Nephron (organoid): Measurements from ENCODE around the gene MAPKAP1.

Experiments used
- H3K27ac Mint-ChIP-seq, 3 experiments: 2 replicates each; pipeline ENCODE4 v1.8.0; 2020; ENCODE audit warnings: mixed read lengths in 3 of 3, mild to moderate bottlenecking in 2 of 3, moderate library complexity in 1 of 3
- H3K27me3 Mint-ChIP-seq: 2 replicates; pipeline ENCODE4 v1.8.0; 2021; ENCODE audit warnings: low read depth, mild to moderate bottlenecking, moderate library complexity, mixed read lengths
- H3K36me3 Mint-ChIP-seq: 2 replicates; pipeline ENCODE4 v1.8.0; 2020; ENCODE audit warnings: low read depth, mixed read lengths
- H3K4me1 Mint-ChIP-seq: 2 replicates; pipeline ENCODE4 v1.8.0; 2020; ENCODE audit warnings: mixed read lengths
- H3K4me3 Mint-ChIP-seq, 3 experiments: 2 replicates each; pipeline ENCODE4 v1.8.0; 2020; ENCODE audit warnings: mild to moderate bottlenecking in 3 of 3, mixed read lengths in 3 of 3, moderate library complexity in 2 of 3
- H3K9me3 Mint-ChIP-seq: 2 replicates; pipeline ENCODE4 v1.8.0; 2020; ENCODE audit warnings: mixed read lengths
- CTCF ChIP-seq, 3 experiments: fragments of 200-600 bp; sonication (generic); IDR thresholded peaks; one replicate each; pipeline ENCODE4 v1.5.0; 2021; ENCODE audit warnings: antibody characterized with exemption in 3 of 3; ENCODE audit not compliant: unreplicated experiment in 3 of 3

Gene MAPKAP1

GRCh38 chr9:125750627-125751011 lies 43.6 kb upstream of the MAPKAP1 start:
- Mint-ChIP-seq H3K4me1 (peaks cover 35% of the 10 kb centered on the region), H3K27ac (peak overlapping the region; percentile 47 to 91 (median 68)), H3K4me3 (peak overlapping the region; percentile 89 to 98 (median 92)), H3K9me3 (no peaks in the 10 kb centered on the region), H3K27me3 (peaks cover 45% of the 10 kb centered on the region), H3K36me3 (peaks cover 20% of the 10 kb centered on the region)
- TF ChIP-seq CTCF (IDR thresholded peaks at IDR 0.05; ENCODE audit: unreplicated experiment in 3 of 3) = no peak

- Mint-ChIP-seq H3K9me3 (no peaks in the 10 kb centered on the region), H3K27ac (peak overlapping the region; percentile 47 to 91 (median 68)), H3K27me3 (peaks cover 43% of the 10 kb centered on the region), H3K4me3 (peak overlapping the region; percentile 89 to 98 (median 92)), H3K36me3 (peaks cover 17% of the 10 kb centered on the region), H3K4me1 (peaks cover 40% of the 10 kb centered on the region)
- TF ChIP-seq CTCF (IDR thresholded peaks at IDR 0.05; ENCODE audit: unreplicated experiment in 3 of 3) = no peak
Measured at GRCh38 chr9:125749951-125750626, 43.1 kb upstream of the MAPKAP1 start.

GRCh38 chr9:125749287-125749935 lies 42.4 kb upstream of the MAPKAP1 start:
- H3K4me3 Mint-ChIP-seq = peak overlapping the region; percentile 89 to 98 (median 92)
- peaks cover 45% of the 10 kb centered on the region for H3K4me1 Mint-ChIP-seq
- H3K27me3 Mint-ChIP-seq = peaks cover 46% of the 10 kb centered on the region
- TF ChIP-seq CTCF (IDR thresholded peaks at IDR 0.05; ENCODE audit: unreplicated experiment in 3 of 3) = no peak
- no peaks in the 10 kb centered on the region for H3K9me3 Mint-ChIP-seq
- H3K36me3 Mint-ChIP-seq = peaks cover 17% of the 10 kb centered on the region
- H3K27ac Mint-ChIP-seq = peak overlapping the region; percentile 47 to 91 (median 68)

- peak overlapping the region; percentile 47 to 98 (median 91) for H3K27ac Mint-ChIP-seq
Measured at GRCh38 chr9:125748446-125749099, 41.6 kb upstream of the MAPKAP1 start.

GRCh38 chr9:125747765-125748445 lies 40.9 kb upstream of the MAPKAP1 start:
- H3K36me3 Mint-ChIP-seq = peaks cover 17% of the 10 kb centered on the region
- H3K9me3 Mint-ChIP-seq = no peaks in the 10 kb centered on the region
- TF ChIP-seq CTCF (IDR thresholded peaks at IDR 0.05; ENCODE audit: unreplicated experiment in 3 of 3) = no peak
- H3K27me3 Mint-ChIP-seq = peaks cover 40% of the 10 kb centered on the region
- H3K4me1 Mint-ChIP-seq = peaks cover 45% of the 10 kb centered on the region
- peak overlapping the region; percentile 47 to 98 (median 91) for H3K27ac Mint-ChIP-seq
- H3K4me3 Mint-ChIP-seq = peak overlapping the region; percentile 89 to 98 (median 92)

More at GRCh38 chr9:125748446-125749099, 41.6 kb upstream of the MAPKAP1 start:
- H3K9me3 Mint-ChIP-seq = no peaks in the 10 kb centered on the region
- TF ChIP-seq CTCF (IDR thresholded peaks at IDR 0.05; ENCODE audit: unreplicated experiment in 3 of 3) = no peak
- peak overlapping the region; percentile 89 to 98 (median 92) for H3K4me3 Mint-ChIP-seq
- peaks cover 40% of the 10 kb centered on the region for H3K27me3 Mint-ChIP-seq
- H3K36me3 Mint-ChIP-seq = peaks cover 17% of the 10 kb centered on the region
- peaks cover 45% of the 10 kb centered on the region for H3K4me1 Mint-ChIP-seq
